SW480 (cell line): Measurements from ENCODE around the gene CLDN9.

Experiments used
- DNase-seq: peaks from one replicate; pipeline ENCODE4 v3.0.0-alpha.2; 2016; ENCODE audit warnings: low spot score

Gene CLDN9

GRCh38 chr16:3012828-3013420 is at the start of gene CLDN9:
Gene CLDN9 (plus strand): TSS chr16:3012923. CDS start chr16:3013363, 440 bp downstream.
- peak; percentile 75 for DNase-seq

- no peak for DNase-seq
These were observed 49.5 kb upstream of the CLDN9 start for GRCh38 chr16:2963074-2963722.

- DNase-seq, result peak; percentile 81
These were observed 48.8 kb upstream of the CLDN9 start, which contains the start of gene KREMEN2 for GRCh38 chr16:2963723-2964474. Gene KREMEN2 (plus strand): TSS chr16:2964275. CDS start chr16:2964521, 246 bp downstream.

GRCh38 chr16:2964475-2965336 is 48.0 kb upstream of the CLDN9 start:
- DNase-seq, result peak; percentile 83

GRCh38 chr16:2966043-2966807 is 46.5 kb upstream of the CLDN9 start:
- DNase-seq, result no peak

- no peak for DNase-seq
These were observed 45.9 kb upstream of the CLDN9 start for GRCh38 chr16:2966808-2967191.

- no peak for DNase-seq
These were observed 45.5 kb upstream of the CLDN9 start for GRCh38 chr16:2967211-2967631.

- no peak for DNase-seq
These were observed 45.0 kb upstream of the CLDN9 start for GRCh38 chr16:2967721-2968161.

- peak; percentile 89 for DNase-seq
These were observed 44.4 kb upstream of the CLDN9 start for GRCh38 chr16:2968368-2968737.

- peak; percentile 90 for DNase-seq
These were observed 43.8 kb upstream of the CLDN9 start, which contains the start of gene PAQR4 for GRCh38 chr16:2968738-2969544. Gene PAQR4 (plus strand): TSS chr16:2969348. CDS start chr16:2969675, 327 bp downstream.

GRCh38 chr16:2969545-2970521 is 42.9 kb upstream of the CLDN9 start:
- peak; percentile 78 for DNase-seq

GRCh38 chr16:2970563-2970962 is 42.2 kb upstream of the CLDN9 start:
- no peak for DNase-seq

- no peak for DNase-seq
These were observed 41.4 kb upstream of the CLDN9 start for GRCh38 chr16:2971134-2971984.

GRCh38 chr16:2971985-2972784 is 40.5 kb upstream of the CLDN9 start:
- DNase-seq, result no peak

GRCh38 chr16:2973093-2973492 is 39.6 kb upstream of the CLDN9 start:
- DNase-seq, result no peak

GRCh38 chr16:2973605-2974318 is 39.0 kb upstream of the CLDN9 start:
- DNase-seq, result no peak
